SK-N-SH treated with all-trans-retinoic acid at 6 μM for 48 hours (cell line): Measurements from ENCODE around the gene F9.

Experiments used
- ATAC-seq: fragments of 200-7000 bp; cut with Tn5 transposase; 3 replicates; pipeline ENCODE4 v1.9.1; 2020; ENCODE audit warnings: mild to moderate bottlenecking, moderate library complexity
- ARNTL ChIP-seq: fragments of 450-650 bp; formaldehyde crosslinking; IDR thresholded peaks from 2 replicates; pipeline ENCODE4 v1.5.0; 2020; ENCODE audit warnings: low read depth, mild to moderate bottlenecking, moderate library complexity, borderline replicate concordance
- BACH2 ChIP-seq: fragments of 250-450 bp; sonication (Bioruptor Pico); IDR thresholded peaks from 2 replicates; pipeline ENCODE4 v1.9.0; 2021; ENCODE audit warnings: mild to moderate bottlenecking, borderline replicate concordance
- CSDC2 ChIP-seq: fragments of 250-450 bp; sonication (Bioruptor Pico); IDR thresholded peaks from 2 replicates; pipeline ENCODE4 v1.5.0; 2020; ENCODE audit warnings: mild to moderate bottlenecking, moderate library complexity
- ESRRG ChIP-seq: fragments of 250-450 bp; sonication (Bioruptor Pico); IDR thresholded peaks from 2 replicates; pipeline ENCODE4 v1.6.1; 2021; ENCODE audit warnings: mild to moderate bottlenecking
- GLIS3 ChIP-seq: fragments of 250-450 bp; sonication (Bioruptor Pico); IDR thresholded peaks from 2 replicates; pipeline ENCODE4 v1.5.0; 2020; ENCODE audit warnings: mild to moderate bottlenecking, moderate library complexity
- ISL1 ChIP-seq: fragments of 250-450 bp; sonication (Bioruptor Pico); IDR thresholded peaks from 2 replicates; pipeline ENCODE4 v2.1.2; 2022; ENCODE audit warnings: mild to moderate bottlenecking, moderate library complexity
- OSR1 ChIP-seq: fragments of 250-450 bp; sonication (Bioruptor Pico); IDR thresholded peaks from 2 replicates; pipeline ENCODE4 v1.8.0; 2022; ENCODE audit warnings: moderate library complexity, mild to moderate bottlenecking, inconsistent platforms
- PPARA ChIP-seq: fragments of 250-450 bp; sonication (Bioruptor Pico); IDR thresholded peaks from 2 replicates; pipeline ENCODE4 v1.5.0; 2020; ENCODE audit warnings: mild to moderate bottlenecking, borderline replicate concordance
- SNAI2 ChIP-seq: fragments of 250-450 bp; sonication (Bioruptor Pico); IDR thresholded peaks from 2 replicates; pipeline ENCODE4 v1.5.0; 2020; ENCODE audit warnings: mild to moderate bottlenecking, moderate library complexity
- TOX ChIP-seq: fragments of 250-450 bp; sonication (Bioruptor Pico); IDR thresholded peaks from 2 replicates; pipeline ENCODE4 v1.8.0; 2021; ENCODE audit warnings: mild to moderate bottlenecking, moderate library complexity, borderline replicate concordance
- ZC3H10 ChIP-seq: fragments of 250-450 bp; sonication (Bioruptor Pico); IDR thresholded peaks from 2 replicates; pipeline ENCODE4 v1.5.1; 2021; ENCODE audit warnings: mild to moderate bottlenecking, moderate library complexity
- ZFP3 ChIP-seq: fragments of 250-450 bp; sonication (Bioruptor Pico); IDR thresholded peaks from 2 replicates; pipeline ENCODE4 v1.5.0; 2020; ENCODE audit warnings: mild to moderate bottlenecking, moderate library complexity
- ZFP30 ChIP-seq: fragments of 450-650 bp; formaldehyde crosslinking; IDR thresholded peaks from 2 replicates; pipeline ENCODE4 v1.5.0; 2022; ENCODE audit warnings: mild to moderate bottlenecking, moderate library complexity
- ZNF565 ChIP-seq: fragments of 450-650 bp; formaldehyde crosslinking; conservative IDR thresholded peaks from 2 replicates; pipeline ENCODE4 v1.5.0; 2020; ENCODE audit warnings: low read depth, mild to moderate bottlenecking, moderate library complexity
- ZNF70 ChIP-seq: fragments of 450-650 bp; formaldehyde crosslinking; IDR thresholded peaks from 2 replicates; pipeline ENCODE4 v1.5.0; 2020; ENCODE audit warnings: mild to moderate bottlenecking, moderate library complexity
- ZNF8 ChIP-seq: fragments of 450-650 bp; formaldehyde crosslinking; IDR thresholded peaks from 2 replicates; pipeline ENCODE4 v1.5.0; 2020; ENCODE audit warnings: mild to moderate bottlenecking, moderate library complexity
- TF ChIP-seq, protein P1 (sequence below): fragments of 250-450 bp; sonication (Bioruptor Pico); IDR thresholded peaks from 2 replicates; pipeline ENCODE4 v1.8.0; 2020; ENCODE audit warnings: mild to moderate bottlenecking, moderate library complexity, borderline replicate concordance
- TF ChIP-seq, protein P2 (sequence below): fragments of 250-450 bp; sonication (Bioruptor Pico); IDR thresholded peaks from 2 replicates; pipeline ENCODE4 v1.5.1; 2020; ENCODE audit warnings: low read depth, mild to moderate bottlenecking, moderate library complexity
- TF ChIP-seq, protein P3 (sequence below): fragments of 250-450 bp; sonication (Bioruptor Pico); IDR thresholded peaks from 2 replicates; pipeline ENCODE4 v1.5.0; 2020; ENCODE audit warnings: mild to moderate bottlenecking, moderate library complexity
- TF ChIP-seq, protein P4 (sequence below): fragments of 250-450 bp; sonication (Bioruptor Pico); IDR thresholded peaks from 2 replicates; pipeline ENCODE4 v1.5.1; 2021; ENCODE audit warnings: mild to moderate bottlenecking, moderate library complexity

The F9 gene

DNA sequence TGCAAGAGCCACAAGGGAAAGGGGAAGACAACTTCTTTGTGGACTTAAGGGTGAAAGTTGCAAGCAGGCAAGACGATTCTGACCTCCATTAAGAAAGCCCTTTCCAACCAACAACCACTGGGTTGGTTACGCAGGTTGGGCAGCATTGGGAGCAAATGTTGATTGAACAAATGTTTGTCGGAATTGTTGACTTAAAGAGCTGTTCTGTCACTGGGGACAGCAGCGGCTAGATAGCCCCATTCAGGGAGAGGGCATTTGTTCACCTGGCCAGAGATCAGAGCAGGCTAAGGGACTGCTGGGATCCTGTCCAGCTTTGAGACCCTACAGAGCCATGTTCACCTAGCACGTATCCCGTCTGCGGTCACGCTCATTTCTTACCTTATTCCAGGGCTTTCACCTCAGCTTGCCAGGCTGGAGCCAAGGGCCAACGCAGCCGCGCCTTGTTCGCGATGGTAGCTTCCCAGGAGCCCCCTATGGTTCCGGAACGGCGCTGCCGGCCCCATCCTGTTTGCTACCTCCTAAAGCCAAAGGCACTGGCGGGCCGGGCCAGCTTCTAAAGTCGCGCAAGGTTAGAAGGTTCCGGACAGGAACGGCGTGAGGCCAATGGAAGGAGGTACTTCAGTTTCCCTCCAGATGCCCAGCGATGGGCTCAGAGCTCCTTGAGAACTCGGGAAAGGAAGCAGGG is 24.6 kb downstream of the F9 start:
- ATAC-seq = no peak
- TF ChIP-seq PPARA = no peak
- TF ChIP-seq ZFP3 (CRISPR knock-in tag) = no peak
- no peak for TF ChIP-seq TOX (CRISPR knock-in tag)
- TF ChIP-seq, protein P1, sequence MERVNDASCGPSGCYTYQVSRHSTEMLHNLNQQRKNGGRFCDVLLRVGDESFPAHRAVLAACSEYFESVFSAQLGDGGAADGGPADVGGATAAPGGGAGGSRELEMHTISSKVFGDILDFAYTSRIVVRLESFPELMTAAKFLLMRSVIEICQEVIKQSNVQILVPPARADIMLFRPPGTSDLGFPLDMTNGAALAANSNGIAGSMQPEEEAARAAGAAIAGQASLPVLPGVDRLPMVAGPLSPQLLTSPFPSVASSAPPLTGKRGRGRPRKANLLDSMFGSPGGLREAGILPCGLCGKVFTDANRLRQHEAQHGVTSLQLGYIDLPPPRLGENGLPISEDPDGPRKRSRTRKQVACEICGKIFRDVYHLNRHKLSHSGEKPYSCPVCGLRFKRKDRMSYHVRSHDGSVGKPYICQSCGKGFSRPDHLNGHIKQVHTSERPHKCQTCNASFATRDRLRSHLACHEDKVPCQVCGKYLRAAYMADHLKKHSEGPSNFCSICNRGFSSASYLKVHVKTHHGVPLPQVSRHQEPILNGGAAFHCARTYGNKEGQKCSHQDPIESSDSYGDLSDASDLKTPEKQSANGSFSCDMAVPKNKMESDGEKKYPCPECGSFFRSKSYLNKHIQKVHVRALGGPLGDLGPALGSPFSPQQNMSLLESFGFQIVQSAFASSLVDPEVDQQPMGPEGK (CRISPR knock-in tag) = no peak
- no peak for TF ChIP-seq ZNF70 (CRISPR knock-in tag)
- TF ChIP-seq SNAI2 (CRISPR knock-in tag) = no peak
- TF ChIP-seq, protein P2, sequence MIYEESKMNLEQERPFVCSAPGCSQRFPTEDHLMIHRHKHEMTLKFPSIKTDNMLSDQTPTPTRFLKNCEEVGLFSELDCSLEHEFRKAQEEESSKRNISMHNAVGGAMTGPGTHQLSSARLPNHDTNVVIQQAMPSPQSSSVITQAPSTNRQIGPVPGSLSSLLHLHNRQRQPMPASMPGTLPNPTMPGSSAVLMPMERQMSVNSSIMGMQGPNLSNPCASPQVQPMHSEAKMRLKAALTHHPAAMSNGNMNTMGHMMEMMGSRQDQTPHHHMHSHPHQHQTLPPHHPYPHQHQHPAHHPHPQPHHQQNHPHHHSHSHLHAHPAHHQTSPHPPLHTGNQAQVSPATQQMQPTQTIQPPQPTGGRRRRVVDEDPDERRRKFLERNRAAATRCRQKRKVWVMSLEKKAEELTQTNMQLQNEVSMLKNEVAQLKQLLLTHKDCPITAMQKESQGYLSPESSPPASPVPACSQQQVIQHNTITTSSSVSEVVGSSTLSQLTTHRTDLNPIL (CRISPR knock-in tag) = no peak
- no peak for TF ChIP-seq BACH2 (CRISPR knock-in tag)
- no peak for TF ChIP-seq ARNTL
- TF ChIP-seq CSDC2 (CRISPR knock-in tag) = no peak
- TF ChIP-seq OSR1 (CRISPR knock-in tag) = no peak
- TF ChIP-seq, protein P3, sequence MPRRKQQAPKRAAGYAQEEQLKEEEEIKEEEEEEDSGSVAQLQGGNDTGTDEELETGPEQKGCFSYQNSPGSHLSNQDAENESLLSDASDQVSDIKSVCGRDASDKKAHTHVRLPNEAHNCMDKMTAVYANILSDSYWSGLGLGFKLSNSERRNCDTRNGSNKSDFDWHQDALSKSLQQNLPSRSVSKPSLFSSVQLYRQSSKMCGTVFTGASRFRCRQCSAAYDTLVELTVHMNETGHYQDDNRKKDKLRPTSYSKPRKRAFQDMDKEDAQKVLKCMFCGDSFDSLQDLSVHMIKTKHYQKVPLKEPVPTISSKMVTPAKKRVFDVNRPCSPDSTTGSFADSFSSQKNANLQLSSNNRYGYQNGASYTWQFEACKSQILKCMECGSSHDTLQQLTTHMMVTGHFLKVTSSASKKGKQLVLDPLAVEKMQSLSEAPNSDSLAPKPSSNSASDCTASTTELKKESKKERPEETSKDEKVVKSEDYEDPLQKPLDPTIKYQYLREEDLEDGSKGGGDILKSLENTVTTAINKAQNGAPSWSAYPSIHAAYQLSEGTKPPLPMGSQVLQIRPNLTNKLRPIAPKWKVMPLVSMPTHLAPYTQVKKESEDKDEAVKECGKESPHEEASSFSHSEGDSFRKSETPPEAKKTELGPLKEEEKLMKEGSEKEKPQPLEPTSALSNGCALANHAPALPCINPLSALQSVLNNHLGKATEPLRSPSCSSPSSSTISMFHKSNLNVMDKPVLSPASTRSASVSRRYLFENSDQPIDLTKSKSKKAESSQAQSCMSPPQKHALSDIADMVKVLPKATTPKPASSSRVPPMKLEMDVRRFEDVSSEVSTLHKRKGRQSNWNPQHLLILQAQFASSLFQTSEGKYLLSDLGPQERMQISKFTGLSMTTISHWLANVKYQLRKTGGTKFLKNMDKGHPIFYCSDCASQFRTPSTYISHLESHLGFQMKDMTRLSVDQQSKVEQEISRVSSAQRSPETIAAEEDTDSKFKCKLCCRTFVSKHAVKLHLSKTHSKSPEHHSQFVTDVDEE = no peak

DNA sequence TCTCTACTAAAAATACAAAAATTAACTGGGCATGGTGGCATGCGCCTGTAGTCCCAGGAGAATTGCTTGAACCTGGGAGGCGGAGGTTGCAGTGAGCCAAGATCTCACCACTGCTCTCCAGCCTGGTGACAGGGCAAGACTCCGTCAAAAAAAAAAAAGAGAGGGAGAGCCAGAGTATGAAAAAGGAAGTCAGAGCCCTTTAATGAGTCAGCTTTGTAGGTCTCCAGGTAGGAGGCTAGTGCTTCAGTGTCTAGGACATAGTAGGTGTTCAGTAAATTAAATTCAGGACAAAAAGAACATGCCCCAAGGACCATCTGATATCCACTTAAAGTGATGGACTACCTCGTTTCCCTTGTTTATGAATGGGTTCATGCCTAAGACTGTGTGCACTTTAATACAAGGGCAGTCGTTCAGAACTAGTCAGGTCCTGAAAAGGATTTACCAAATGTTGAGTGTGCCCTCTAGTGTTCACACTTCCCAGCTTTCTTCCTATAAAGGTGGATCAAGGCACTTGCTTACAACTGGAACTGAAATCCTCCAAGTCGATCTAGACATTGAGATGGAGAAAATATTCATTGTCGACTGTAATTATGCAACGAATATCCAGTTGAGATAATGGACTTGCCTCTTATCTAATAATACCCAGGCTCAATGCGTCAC is 29.0 kb downstream of the F9 start:
- ATAC-seq = peak; percentile 86
- TF ChIP-seq BACH2 (CRISPR knock-in tag) = no peak
- TF ChIP-seq GLIS3 = no peak
- TF ChIP-seq ZNF565 (CRISPR knock-in tag) = no peak
- TF ChIP-seq CSDC2 (CRISPR knock-in tag) = no peak
- TF ChIP-seq, protein P3 = no peak
- TF ChIP-seq PPARA = no peak
- no peak for TF ChIP-seq ISL1 (CRISPR knock-in tag)
- TF ChIP-seq, protein P4, sequence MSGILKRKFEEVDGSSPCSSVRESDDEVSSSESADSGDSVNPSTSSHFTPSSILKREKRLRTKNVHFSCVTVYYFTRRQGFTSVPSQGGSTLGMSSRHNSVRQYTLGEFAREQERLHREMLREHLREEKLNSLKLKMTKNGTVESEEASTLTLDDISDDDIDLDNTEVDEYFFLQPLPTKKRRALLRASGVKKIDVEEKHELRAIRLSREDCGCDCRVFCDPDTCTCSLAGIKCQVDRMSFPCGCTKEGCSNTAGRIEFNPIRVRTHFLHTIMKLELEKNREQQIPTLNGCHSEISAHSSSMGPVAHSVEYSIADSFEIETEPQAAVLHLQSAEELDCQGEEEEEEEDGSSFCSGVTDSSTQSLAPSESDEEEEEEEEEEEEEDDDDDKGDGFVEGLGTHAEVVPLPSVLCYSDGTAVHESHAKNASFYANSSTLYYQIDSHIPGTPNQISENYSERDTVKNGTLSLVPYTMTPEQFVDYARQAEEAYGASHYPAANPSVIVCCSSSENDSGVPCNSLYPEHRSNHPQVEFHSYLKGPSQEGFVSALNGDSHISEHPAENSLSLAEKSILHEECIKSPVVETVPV (CRISPR knock-in tag) = no peak
- no peak for TF ChIP-seq TOX (CRISPR knock-in tag)
- TF ChIP-seq ZFP3 (CRISPR knock-in tag) = no peak
- TF ChIP-seq SNAI2 (CRISPR knock-in tag) = no peak
- TF ChIP-seq ESRRG (CRISPR knock-in tag) = no peak
- TF ChIP-seq, protein P2 (CRISPR knock-in tag) = no peak
- no peak for TF ChIP-seq ZFP30 (CRISPR knock-in tag)
- no peak for TF ChIP-seq ZNF70 (CRISPR knock-in tag)
- no peak for TF ChIP-seq ZC3H10 (CRISPR knock-in tag)
- no peak for TF ChIP-seq ZNF8 (CRISPR knock-in tag)
- TF ChIP-seq, protein P1 (CRISPR knock-in tag) = no peak
- TF ChIP-seq ARNTL = no peak
